HG03108 (cell line): ENCODE measurements around the gene ZNF556.
"Not testable (repeated sequence)": the region's sequence is repeated elsewhere in the genome, so short reads cannot be mapped to it uniquely, and the experiment has no call there.

Source experiments
- ATAC-seq: cut with Tn5 transposase; IDR thresholded peaks from one replicate; pipeline ENCODE4 v1.9.1; 2021; ENCODE audit warnings: moderate library complexity; ENCODE audit not compliant: unreplicated experiment

ZNF556 gene

DNA sequence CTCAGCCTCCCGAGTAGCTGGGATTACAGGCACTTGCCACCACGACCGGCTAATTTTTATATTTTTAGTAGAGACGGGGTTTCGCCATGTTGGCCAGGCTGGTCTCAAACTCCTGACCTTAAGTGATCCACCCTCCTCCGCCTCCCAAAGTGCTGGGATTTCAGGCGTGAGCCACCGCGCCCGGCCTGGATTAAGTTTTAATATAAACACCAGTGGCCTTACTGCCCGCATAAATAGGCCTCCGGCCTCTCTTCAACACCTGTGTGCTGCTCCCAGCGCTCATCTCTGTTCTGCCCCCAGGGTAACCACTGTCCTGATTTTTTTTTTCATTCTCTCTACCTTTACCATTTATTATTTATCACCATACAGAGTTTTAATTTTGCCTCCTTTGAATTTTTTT, 36.2 kb downstream of the ZNF556 start:
- ATAC-seq = not testable (repeated sequence)

DNA sequence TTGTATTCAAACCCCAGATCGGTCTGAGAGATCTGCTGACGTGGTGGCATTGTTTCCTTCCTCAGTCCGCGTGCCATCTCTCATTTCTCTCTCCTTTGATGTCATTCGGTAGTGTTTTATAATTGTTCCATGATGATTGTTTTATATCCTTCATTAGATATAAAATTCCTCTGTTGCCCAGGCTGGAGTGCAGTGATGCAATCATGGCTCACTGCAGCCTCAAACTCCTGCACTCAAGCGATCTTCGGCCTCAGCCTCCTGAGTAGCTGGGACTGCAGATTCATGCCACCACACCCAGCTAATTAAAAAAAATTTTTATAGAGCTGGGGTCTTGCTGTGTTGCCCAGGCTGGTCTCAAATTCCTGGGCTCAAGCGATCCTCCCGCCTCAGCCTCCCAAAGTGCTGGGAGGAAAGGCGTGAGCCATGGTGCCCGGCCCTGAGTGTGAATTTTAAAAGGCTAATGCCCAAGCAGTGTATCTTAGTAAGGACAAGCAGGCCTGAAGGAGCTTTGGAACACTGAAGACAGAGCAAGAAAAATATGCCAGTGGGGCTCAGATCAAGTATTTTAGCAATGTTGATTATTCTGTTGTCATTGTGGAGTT, 38.9 kb downstream of the ZNF556 start:
- ATAC-seq = no peak

DNA sequence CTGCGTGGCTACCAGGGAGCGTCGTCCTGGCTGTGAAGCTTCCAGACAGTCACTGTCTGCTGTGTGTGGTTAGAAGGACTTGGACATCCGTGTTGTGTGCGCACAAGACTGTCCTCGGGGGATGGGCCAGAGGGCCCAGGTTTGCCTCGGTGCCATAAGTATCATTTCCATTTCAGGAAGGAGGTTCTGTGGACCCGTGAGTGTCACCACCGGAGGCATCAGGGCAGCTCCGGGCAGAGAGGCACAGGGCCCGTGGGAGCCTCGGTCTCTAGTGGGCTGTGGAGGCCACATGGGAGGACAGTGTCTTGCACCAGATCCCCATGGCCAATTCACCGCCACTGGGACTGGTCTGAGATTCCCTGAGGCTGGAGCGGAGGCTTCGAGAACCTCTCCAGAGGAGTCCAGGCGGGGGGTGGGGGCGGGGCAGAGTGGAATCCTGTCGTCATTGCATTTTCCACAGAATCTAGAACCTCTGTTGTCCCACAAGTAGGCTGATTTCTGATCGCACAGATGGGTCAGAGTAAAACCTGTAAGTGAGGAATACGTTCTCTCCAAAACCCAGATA, 39.6 kb downstream of the ZNF556 start:
- no peak for ATAC-seq

DNA sequence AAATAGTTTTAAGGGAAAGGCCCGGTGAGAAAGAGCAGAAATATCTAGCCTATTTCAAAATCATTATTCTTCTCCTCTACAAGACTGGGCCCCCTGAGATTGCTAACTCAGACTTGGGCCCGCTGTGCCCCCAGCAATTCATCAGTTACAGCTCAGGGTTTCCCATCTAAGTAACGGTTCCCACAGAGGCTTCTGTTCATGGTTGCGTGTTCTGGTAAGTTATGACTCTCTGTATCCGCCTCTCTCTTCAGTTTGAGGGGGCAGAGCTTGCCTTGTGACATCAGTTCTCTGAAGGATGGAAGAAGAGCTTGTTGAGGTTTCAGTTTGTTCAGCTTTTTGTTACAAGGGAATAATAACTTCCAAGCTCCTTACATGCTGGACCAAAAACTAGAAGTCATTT, 45.2 kb downstream of the ZNF556 start:
- no peak for ATAC-seq

DNA sequence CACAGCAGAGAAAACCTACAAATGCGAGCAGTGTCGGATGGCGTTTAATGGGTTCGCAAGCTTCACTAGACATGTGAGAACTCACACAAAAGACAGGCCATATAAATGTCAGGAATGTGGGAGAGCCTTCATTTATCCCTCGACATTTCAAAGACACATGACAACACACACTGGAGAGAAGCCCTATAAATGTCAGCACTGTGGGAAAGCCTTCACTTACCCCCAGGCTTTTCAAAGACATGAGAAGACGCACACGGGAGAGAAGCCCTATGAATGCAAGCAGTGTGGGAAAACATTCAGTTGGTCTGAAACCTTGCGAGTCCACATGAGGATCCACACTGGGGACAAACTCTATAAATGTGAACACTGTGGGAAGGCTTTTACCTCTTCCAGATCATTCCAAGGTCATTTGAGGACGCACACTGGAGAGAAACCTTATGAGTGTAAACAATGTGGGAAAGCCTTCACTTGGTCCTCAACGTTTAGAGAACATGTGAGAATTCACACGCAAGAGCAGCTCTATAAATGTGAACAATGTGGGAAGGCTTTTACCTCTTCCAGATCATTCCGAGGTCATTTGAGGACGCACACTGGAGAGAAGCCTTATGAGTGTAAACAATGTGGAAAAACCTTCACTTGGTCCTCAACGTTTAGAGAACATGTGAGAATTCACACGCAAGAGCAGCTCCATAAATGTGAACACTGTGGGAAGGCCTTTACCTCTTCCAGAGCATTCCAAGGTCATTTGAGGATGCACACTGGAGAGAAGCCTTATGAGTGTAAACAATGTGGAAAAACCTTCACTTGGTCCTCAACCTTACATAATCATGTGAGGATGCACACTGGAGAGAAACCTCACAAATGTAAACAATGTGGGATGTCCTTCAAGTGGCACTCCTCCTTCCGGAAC, 50.4 kb downstream of the ZNF556 start:
- no peak for ATAC-seq

DNA sequence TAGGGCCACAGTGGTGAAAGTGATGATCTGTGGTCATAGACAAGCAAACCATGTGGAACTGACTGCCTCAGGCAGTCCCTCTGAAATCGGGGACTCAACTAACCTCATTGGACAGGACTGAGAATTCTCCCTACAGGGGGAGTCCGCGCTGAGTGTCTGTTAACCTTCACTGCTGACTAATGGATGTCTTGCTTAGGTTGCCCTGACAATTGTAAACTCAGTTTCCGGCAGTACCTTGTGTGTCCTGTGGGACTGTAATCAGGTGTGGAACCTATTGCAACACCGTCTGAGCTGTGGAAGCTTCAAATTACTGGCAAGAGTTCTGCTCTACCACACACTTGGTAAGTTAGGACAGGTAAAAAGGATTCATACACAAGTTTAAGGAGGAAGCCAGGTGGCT, 55.9 kb downstream of the ZNF556 start:
- no peak for ATAC-seq

DNA sequence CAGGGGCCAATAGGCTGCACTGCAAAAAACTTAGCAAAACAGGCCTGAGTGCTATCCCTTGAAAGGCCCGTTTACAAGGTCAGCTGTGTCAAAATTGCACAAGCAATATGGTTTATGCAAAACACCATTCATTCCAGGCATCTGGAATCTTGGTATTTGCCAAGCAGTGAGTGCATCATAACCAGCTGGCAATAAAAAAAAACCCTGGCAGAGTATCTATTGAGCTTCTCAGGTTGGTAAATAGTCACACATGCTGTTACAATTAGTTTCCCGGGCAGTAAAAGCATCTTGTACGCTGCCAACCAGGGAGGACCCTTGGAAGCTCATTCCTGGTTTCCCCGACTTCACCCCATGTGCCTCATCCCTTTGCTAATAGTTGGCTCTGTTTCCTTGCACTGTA, 56.4 kb downstream of the ZNF556 start:
- ATAC-seq = no peak

DNA sequence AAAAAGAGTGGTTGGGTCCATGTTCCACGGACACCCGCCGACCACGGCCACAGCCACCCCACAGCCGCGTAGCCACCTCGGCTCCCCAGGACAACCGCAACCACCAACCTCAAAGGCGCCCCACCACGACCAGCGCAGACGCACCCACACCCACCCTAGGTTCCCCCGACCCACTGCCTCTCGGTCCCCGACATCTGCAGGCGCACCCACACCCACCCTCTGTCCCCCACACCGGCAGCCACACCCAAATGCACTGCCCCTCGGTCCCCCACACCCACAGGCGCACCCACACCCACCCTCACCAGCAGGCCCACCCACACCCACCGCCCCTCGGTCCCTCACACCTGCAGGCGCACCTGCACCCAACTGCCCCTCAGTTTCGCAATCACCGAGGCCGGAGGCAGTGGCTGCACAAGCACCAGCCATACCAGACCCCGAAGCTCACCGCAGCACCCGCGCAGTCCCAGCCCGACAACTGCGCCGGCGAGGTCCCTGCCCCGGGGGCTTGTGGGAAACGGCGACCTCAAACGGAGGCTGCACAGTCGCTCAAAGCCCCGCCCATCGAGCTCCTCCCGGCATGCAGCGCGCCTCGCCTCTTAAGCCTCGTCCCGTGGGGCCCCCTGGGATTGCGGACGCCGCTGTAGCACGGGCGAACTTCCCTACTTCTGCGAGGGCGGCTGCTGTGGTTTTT, 59.4 kb downstream of the ZNF556 start:
- no peak for ATAC-seq

DNA sequence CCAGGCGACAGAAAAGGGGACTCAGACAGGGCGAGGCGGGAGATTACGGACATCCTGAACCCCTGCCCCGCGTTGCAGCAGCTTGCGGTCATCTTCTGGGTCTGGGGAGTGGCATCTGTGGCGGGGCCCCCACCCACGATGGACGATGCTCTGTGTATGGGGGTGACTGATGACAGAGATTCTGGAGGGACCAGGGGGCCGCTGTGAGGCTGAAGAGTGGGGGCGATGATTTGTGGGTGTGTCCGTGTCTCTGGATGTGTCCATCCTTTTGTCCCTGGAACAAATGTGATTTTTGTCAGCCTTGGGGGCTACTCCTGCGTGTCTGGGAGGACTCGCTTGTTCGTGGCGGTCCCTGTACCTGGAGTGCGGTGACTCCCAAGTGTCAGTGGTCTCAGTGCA, 59.9 kb downstream of the ZNF556 start:
- ATAC-seq = no peak
